ENCODE data around the gene FNDC3B. TPM values are rescaled to one million over a fixed set of nuclear protein-coding genes. Genes with fewer than 3 reads are reported as not detected.

Gene FNDC3B
- total RNA-seq, 1 donor from 2014 or later = 204 TPM

- Mint-ChIP-seq H3K4me1 (ENCODE audit: unreplicated experiment) (peaks cover 24% of the 10 kb centered on the region), H3K36me3 (ENCODE audit: low read depth, unreplicated experiment) (peaks cover 23% of the 10 kb centered on the region), H3K27ac (ENCODE audit: unreplicated experiment) (no peak overlapping the region), H3K4me3 (ENCODE audit: unreplicated experiment) (no peak overlapping the region), H3K27me3 (ENCODE audit: unreplicated experiment) (peaks cover 10% of the 10 kb centered on the region), H3K9me3 (ENCODE audit: unreplicated experiment) (no peaks in the 10 kb centered on the region)
- DNase-seq (ENCODE audit: low spot score) = no peak
- no peak for TF ChIP-seq CTCF (IDR thresholded peaks at IDR 0.05; ENCODE audit: unreplicated experiment)
Observed at GRCh38 chr3:172209333-172210321, 170.2 kb downstream of the FNDC3B start.

GRCh38 chr3:172210355-172210754, 171.0 kb downstream of the FNDC3B start:
- Mint-ChIP-seq H3K9me3 (ENCODE audit: unreplicated experiment) (no peaks in the 10 kb centered on the region), H3K4me1 (ENCODE audit: unreplicated experiment) (peaks cover 22% of the 10 kb centered on the region), H3K4me3 (ENCODE audit: unreplicated experiment) (no peak overlapping the region), H3K27ac (ENCODE audit: unreplicated experiment) (no peak overlapping the region), H3K27me3 (ENCODE audit: unreplicated experiment) (peaks cover 10% of the 10 kb centered on the region), H3K36me3 (ENCODE audit: low read depth, unreplicated experiment) (peaks cover 19% of the 10 kb centered on the region)
- no peak for DNase-seq (ENCODE audit: low spot score)
- TF ChIP-seq CTCF (IDR thresholded peaks at IDR 0.05; ENCODE audit: unreplicated experiment) = no peak

- no peaks in the 10 kb centered on the region for H3K9me3 Mint-ChIP-seq (ENCODE audit: unreplicated experiment)
- H3K4me3 Mint-ChIP-seq (ENCODE audit: unreplicated experiment) = no peak overlapping the region
- peaks cover 16% of the 10 kb centered on the region for H3K36me3 Mint-ChIP-seq (ENCODE audit: low read depth, unreplicated experiment)
- peaks cover 20% of the 10 kb centered on the region for H3K4me1 Mint-ChIP-seq (ENCODE audit: unreplicated experiment)
- H3K27ac Mint-ChIP-seq (ENCODE audit: unreplicated experiment) = no peak overlapping the region
- peaks cover 13% of the 10 kb centered on the region for H3K27me3 Mint-ChIP-seq (ENCODE audit: unreplicated experiment)
- no peak for TF ChIP-seq CTCF (IDR thresholded peaks at IDR 0.05; ENCODE audit: unreplicated experiment)
- no peak for DNase-seq (ENCODE audit: low spot score)
Observed at GRCh38 chr3:172211123-172211522, 171.7 kb downstream of the FNDC3B start.

GRCh38 chr3:172213200-172213599, 173.8 kb downstream of the FNDC3B start:
- Mint-ChIP-seq H3K4me3 (ENCODE audit: unreplicated experiment) (no peak overlapping the region), H3K27ac (ENCODE audit: unreplicated experiment) (no peak overlapping the region), H3K4me1 (ENCODE audit: unreplicated experiment) (peaks cover 31% of the 10 kb centered on the region), H3K27me3 (ENCODE audit: unreplicated experiment) (peaks cover 14% of the 10 kb centered on the region), H3K36me3 (ENCODE audit: low read depth, unreplicated experiment) (peaks cover 8% of the 10 kb centered on the region), H3K9me3 (ENCODE audit: unreplicated experiment) (no peaks in the 10 kb centered on the region)
- TF ChIP-seq CTCF (IDR thresholded peaks at IDR 0.05; ENCODE audit: unreplicated experiment) = no peak
- no peak for DNase-seq (ENCODE audit: low spot score)

- Mint-ChIP-seq H3K9me3 (ENCODE audit: unreplicated experiment) (no peaks in the 10 kb centered on the region), H3K27me3 (ENCODE audit: unreplicated experiment) (peaks cover 14% of the 10 kb centered on the region), H3K4me3 (ENCODE audit: unreplicated experiment) (no peak overlapping the region), H3K36me3 (ENCODE audit: low read depth, unreplicated experiment) (peaks cover 8% of the 10 kb centered on the region), H3K27ac (ENCODE audit: unreplicated experiment) (peak overlapping the region; percentile 3), H3K4me1 (ENCODE audit: unreplicated experiment) (peaks cover 38% of the 10 kb centered on the region)
- no peak for TF ChIP-seq CTCF (IDR thresholded peaks at IDR 0.05; ENCODE audit: unreplicated experiment)
- no peak for DNase-seq (ENCODE audit: low spot score)
Observed at GRCh38 chr3:172213904-172214303, 174.5 kb downstream of the FNDC3B start.

Data from endothelial cell (in vitro differentiated cells).